HCT116 (cell line): ENCODE measurements around the gene LRP1B. TPM values are rescaled to one million over a fixed set of nuclear protein-coding genes. Genes with fewer than 3 reads are reported as not detected.

Experiments used
- ATAC-seq: fragments of 200-7000 bp; cut with Tn5 transposase; 2 replicates; pipeline ENCODE4 v1.9.1; 2020; ENCODE audit warnings: mild to moderate bottlenecking, moderate library complexity
- BruUV-seq: library from RNA; stranded (reverse); fragments of 400-500 nt; replicated peaks from 2 replicates; lab custom pipeline; 2021; lab: Mats Ljungman, UMichigan
- CTCF ChIA-PET: fragments of 300-600 bp; sonication (Branson Sonifier 250); formaldehyde crosslinking; loops from one replicate; lab custom pipeline; 2021; ENCODE audit warnings: antibody characterized with exemption; lab: Charles Lee
- POLR2A ChIA-PET: fragments of 300-600, 350-600 bp; sonication (Branson Sonifier 250); formaldehyde crosslinking; loops from one replicate; lab custom pipeline; 2021; ENCODE audit warnings: antibody characterized with exemption; lab: Charles Lee
- RAD21 ChIA-PET, 2 experiments: fragments of 300-600 bp; sonication (Branson Sonifier 250); formaldehyde crosslinking; loops; one replicate each; lab custom pipeline; 2023; ENCODE audit warnings: low total read pairs in 2 of 2; ENCODE audit not compliant: uncharacterized antibody in 2 of 2, unreplicated experiment in 2 of 2, low non-redundant PET in 1 of 2; lab: Charles Lee
- DNase-seq: peaks from one replicate; pipeline ENCODE4 v3.0.0-alpha.2; 2010; ENCODE audit warnings: low read depth, low spot score
- H2AFZ ChIP-seq: fragments of 200-600 bp; shearing (Covaris generic), sonication (generic); 2 replicates; pipeline ENCODE4 v1.6.1; 2017; ENCODE audit warnings: low read depth, mixed run types, mixed read lengths, antibody characterized with exemption, low read length; ENCODE audit not compliant: poor library complexity, severe bottlenecking
- H3K27ac ChIP-seq: 2 replicates; pipeline ENCODE4 v1.5.1; 2012; ENCODE audit warnings: low read depth, low read length
- H3K27me3 ChIP-seq: fragments of 200-600 bp; sonication (generic); 2 replicates; pipeline ENCODE4 v1.6.1; 2016; ENCODE audit warnings: mixed run types, low read length, mixed read lengths; ENCODE audit not compliant: insufficient read depth
- H3K36me3 ChIP-seq, 2 experiments: fragments of 200-500 bp in 1 of 2; fragments of 200-600 bp in 1 of 2; sonication (Bioruptor generic) in 1 of 2; sonication (generic) in 1 of 2; 2 replicates each; pipeline versions ENCODE4 v1.5.1 to v1.6.1; 2014 to 2016; ENCODE audit warnings: low read length in 2 of 2, inconsistent platforms in 1 of 2, mixed read lengths in 1 of 2, mixed run types in 1 of 2; ENCODE audit not compliant: insufficient read depth in 2 of 2, control insufficient read depth in 1 of 2
- H3K4me1 ChIP-seq, 2 experiments: fragments of 200-600 bp in 1 of 2; sonication (generic) in 1 of 2; 2 replicates each; pipeline versions ENCODE4 v1.5.1 to v1.6.1; 2012 to 2017; ENCODE audit warnings: low read length in 2 of 2, inconsistent platforms in 1 of 2, mild to moderate bottlenecking in 1 of 2, mixed read lengths in 1 of 2, mixed run types in 1 of 2, moderate library complexity in 1 of 2; ENCODE audit not compliant: insufficient read depth in 2 of 2, control insufficient read depth in 1 of 2
- H3K4me2 ChIP-seq: fragments of 200-600 bp; sonication (generic); 2 replicates; pipeline ENCODE4 v1.6.1; 2017; ENCODE audit warnings: mixed run types, low read length, mixed read lengths
- H3K4me3 ChIP-seq, 2 experiments: fragments of 200-600 bp in 1 of 2; sonication (generic) in 1 of 2; replicated peaks in 1 of 2; 2 replicates each; pipeline ENCODE4 v1.5.1; 2011 to 2016; ENCODE audit warnings: low read length in 2 of 2, control low read depth in 1 of 2, low read depth in 1 of 2, mild to moderate bottlenecking in 1 of 2, mixed read lengths in 1 of 2, mixed run types in 1 of 2
- H3K79me2 ChIP-seq: fragments of 200-600 bp; sonication (generic); 2 replicates; pipeline ENCODE4 v1.6.1; 2017; ENCODE audit warnings: mild to moderate bottlenecking, mixed run types, low read length, moderate library complexity, mixed read lengths; ENCODE audit not compliant: insufficient read depth
- H3K9ac ChIP-seq: fragments of 200-600 bp; sonication (generic); 2 replicates; pipeline ENCODE4 v1.6.1; 2016; ENCODE audit warnings: low read length, mixed read lengths
- H3K9me2 ChIP-seq: fragments of 200-600 bp; sonication (generic), shearing (Covaris generic); 2 replicates; pipeline ENCODE4 v1.6.1; 2017; ENCODE audit warnings: mixed run types, mild to moderate bottlenecking, moderate library complexity; ENCODE audit not compliant: insufficient read depth
- H3K9me3 ChIP-seq, 2 experiments: fragments of 200-500 bp in 1 of 2; fragments of 200-600 bp in 1 of 2; sonication (Bioruptor generic) in 1 of 2; sonication (generic) in 1 of 2; 2 replicates each; pipeline ENCODE4 v1.6.1; 2014 to 2017; ENCODE audit warnings: low read length in 2 of 2, mixed read lengths in 2 of 2, inconsistent platforms in 1 of 2, low read depth in 1 of 2, mild to moderate bottlenecking in 1 of 2, mixed run types in 1 of 2, moderate library complexity in 1 of 2; ENCODE audit not compliant: control insufficient read depth in 1 of 2, insufficient read depth in 1 of 2
- H4K20me1 ChIP-seq: fragments of 200-600 bp; sonication (generic), shearing (Covaris generic); 2 replicates; pipeline ENCODE4 v1.6.1; 2017; ENCODE audit warnings: mixed run types, mild to moderate bottlenecking, moderate library complexity; ENCODE audit not compliant: insufficient read depth
- CBX3 ChIP-seq: IDR thresholded peaks from 2 replicates; pipeline ENCODE4 v1.6.1; 2012; ENCODE audit warnings: low read depth
- EGR1 ChIP-seq: IDR thresholded peaks from 2 replicates; pipeline ENCODE4 v1.6.1; 2012; ENCODE audit warnings: low read depth
- EZH2 ChIP-seq: fragments of 200-600 bp; sonication (generic); IDR thresholded peaks from 2 replicates; pipeline ENCODE4 v1.6.1; 2017; ENCODE audit warnings: antibody characterized with exemption, mixed run types
- FOSL1 ChIP-seq: IDR thresholded peaks from 2 replicates; pipeline ENCODE4 v1.6.1; 2012; ENCODE audit warnings: low read depth
- POLR2A ChIP-seq: IDR thresholded peaks from 2 replicates; pipeline ENCODE4 v1.7.0; 2011; ENCODE audit warnings: borderline replicate concordance; ENCODE audit not compliant: insufficient read depth, insufficient read length; ENCODE audit errors: extremely low read depth
- POLR2AphosphoS5 ChIP-seq: IDR thresholded peaks from 2 replicates; pipeline ENCODE4 v1.6.1; 2011; ENCODE audit warnings: mild to moderate bottlenecking, low read depth, low read length, moderate library complexity
- RAD21 ChIP-seq: IDR thresholded peaks from 2 replicates; pipeline ENCODE4 v1.6.1; 2012; ENCODE audit warnings: low read depth, mild to moderate bottlenecking
- SIN3A ChIP-seq: IDR thresholded peaks from 2 replicates; pipeline ENCODE4 v1.6.1; 2012; ENCODE audit warnings: low read depth
- SP1 ChIP-seq: IDR thresholded peaks from 2 replicates; pipeline ENCODE4 v1.6.1; 2012; ENCODE audit warnings: low read depth
- TCF7L2 ChIP-seq: IDR thresholded peaks from 2 replicates; pipeline ENCODE4 v1.7.0; 2011; ENCODE audit warnings: borderline replicate concordance, inconsistent platforms; ENCODE audit not compliant: insufficient read depth, insufficient read length; ENCODE audit errors: extremely low read depth
- YY1 ChIP-seq: IDR thresholded peaks from 2 replicates; pipeline ENCODE4 v1.6.1; 2011; ENCODE audit warnings: low read length, low read depth, moderate library complexity, mild to moderate bottlenecking; ENCODE audit not compliant: insufficient replicate concordance; ENCODE audit errors: extremely low read depth
- ZFX ChIP-seq: fragments of 450-650 bp; IDR thresholded peaks from 2 replicates; pipeline ENCODE4 v1.6.1; 2017
- ZNF274 ChIP-seq: fragments of 200-500 bp; sonication (Bioruptor generic); IDR thresholded peaks from 2 replicates; pipeline ENCODE4 v1.6.1; 2014; ENCODE audit warnings: mild to moderate bottlenecking, low read depth, low read length, inconsistent platforms
- intact Hi-C: fragments of 100-400 bp; cut with micrococcal nuclease; formaldehyde crosslinking; loops from 2 replicates; pipeline ENCODE4 v1.10.0; 2022
- total RNA-seq: library from RNA; stranded (reverse); gene quantifications from one replicate; pipeline ENCODE4 v1.2.1, GENCODE V29; 2021; ENCODE audit not compliant: unreplicated experiment
- TF ChIP-seq, protein P1 (sequence below), 3 experiments: fragments of 200-600 bp in 1 of 3; sonication (generic) in 1 of 3; IDR thresholded peaks in 2 of 3; conservative IDR thresholded peaks in 1 of 3; 2 replicates each; pipeline ENCODE4 v1.5.1; 2012 to 2017; ENCODE audit warnings: low read depth in 2 of 3, low read length in 2 of 3, antibody characterized with exemption in 1 of 3, borderline replicate concordance in 1 of 3, control low read depth in 1 of 3, mild to moderate bottlenecking in 1 of 3, mixed read lengths in 1 of 3, mixed run types in 1 of 3, moderate library complexity in 1 of 3; ENCODE audit not compliant: insufficient read depth in 1 of 3
- TF ChIP-seq, protein P2 (sequence below): IDR thresholded peaks from 2 replicates; pipeline ENCODE4 v1.6.1; 2012

Gene LRP1B
- total RNA-seq, 1 experiment from 2014 or later = 0.34 TPM

DNA sequence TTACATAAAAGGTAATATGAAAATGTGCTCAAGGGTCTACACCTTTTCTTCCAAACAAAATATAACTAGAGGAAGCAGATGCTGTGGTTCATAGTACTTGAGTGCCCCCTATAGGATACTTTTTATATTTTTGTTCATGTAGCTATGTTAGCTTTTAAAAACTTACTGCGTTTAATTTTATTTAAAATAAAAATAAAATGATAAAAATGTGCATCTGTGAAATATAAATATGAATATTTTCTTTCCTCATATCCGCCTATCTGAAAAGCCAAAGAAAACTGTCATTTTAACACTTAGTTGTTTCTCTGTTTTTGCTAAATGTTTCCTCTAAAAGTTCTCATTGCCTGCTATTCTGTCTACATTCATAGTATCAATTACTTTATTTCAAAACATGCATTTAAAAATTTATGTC is 9.6 kb upstream of the LRP1B start:
- no peak overlapping the region for H3K9ac ChIP-seq
- ATAC-seq (peak; percentile 58; the same call in 1 of the 2 replicates), DNase-seq (peak; percentile 19)
- no peak overlapping the region for H3K4me3 ChIP-seq
- H3K9me3 ChIP-seq = no peaks in the 10 kb centered on the region
- H3K36me3 ChIP-seq = no peaks in the 10 kb centered on the region
- BruUV-seq = no TSS peak
- ChIA-PET RAD21 (interaction anchor here (1.4 kb wide), 2 partner anchors 585 to 1277 kb away, joined by 3 to 5 read pairs; no protein-coding TSS in a partner anchor), CTCF (interaction anchor here (0.8 to 2.7 kb wide), 12 partner anchors 8 to 1554 kb away, joined by 3 to 12 read pairs (median 4); no protein-coding TSS in a partner anchor), POLR2A (no interaction called here)
- no peak overlapping the region for H3K27ac ChIP-seq
- no peak overlapping the region for H3K4me2 ChIP-seq
- TF ChIP-seq RAD21 = peak; percentile 77
- no peak for TF ChIP-seq TCF7L2
- TF ChIP-seq, protein P1, sequence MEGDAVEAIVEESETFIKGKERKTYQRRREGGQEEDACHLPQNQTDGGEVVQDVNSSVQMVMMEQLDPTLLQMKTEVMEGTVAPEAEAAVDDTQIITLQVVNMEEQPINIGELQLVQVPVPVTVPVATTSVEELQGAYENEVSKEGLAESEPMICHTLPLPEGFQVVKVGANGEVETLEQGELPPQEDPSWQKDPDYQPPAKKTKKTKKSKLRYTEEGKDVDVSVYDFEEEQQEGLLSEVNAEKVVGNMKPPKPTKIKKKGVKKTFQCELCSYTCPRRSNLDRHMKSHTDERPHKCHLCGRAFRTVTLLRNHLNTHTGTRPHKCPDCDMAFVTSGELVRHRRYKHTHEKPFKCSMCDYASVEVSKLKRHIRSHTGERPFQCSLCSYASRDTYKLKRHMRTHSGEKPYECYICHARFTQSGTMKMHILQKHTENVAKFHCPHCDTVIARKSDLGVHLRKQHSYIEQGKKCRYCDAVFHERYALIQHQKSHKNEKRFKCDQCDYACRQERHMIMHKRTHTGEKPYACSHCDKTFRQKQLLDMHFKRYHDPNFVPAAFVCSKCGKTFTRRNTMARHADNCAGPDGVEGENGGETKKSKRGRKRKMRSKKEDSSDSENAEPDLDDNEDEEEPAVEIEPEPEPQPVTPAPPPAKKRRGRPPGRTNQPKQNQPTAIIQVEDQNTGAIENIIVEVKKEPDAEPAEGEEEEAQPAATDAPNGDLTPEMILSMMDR (IDR thresholded peaks at IDR 0.05 in 2 of 3, conservative IDR thresholded peaks at IDR 0.05 in 1 of 3; ENCODE audit: borderline replicate concordance in 1 of 3, insufficient read depth in 1 of 3, low read depth in 2 of 3, low read length in 2 of 3) = peak; percentile 37 to 62 (median 44); a peak in 4 of 6 replicates
- TF ChIP-seq FOSL1 = no peak
- TF ChIP-seq SP1 = no peak
- H4K20me1 ChIP-seq = no peaks in the 10 kb centered on the region
- no peaks in the 10 kb centered on the region for H3K9me2 ChIP-seq
- H3K4me1 ChIP-seq = no peaks in the 10 kb centered on the region
- H3K79me2 ChIP-seq = no peaks in the 10 kb centered on the region
- peak overlapping the region; percentile 52 for H2AFZ ChIP-seq
- no peaks in the 10 kb centered on the region for H3K27me3 ChIP-seq
- intact Hi-C loops = no loop called here

DNA sequence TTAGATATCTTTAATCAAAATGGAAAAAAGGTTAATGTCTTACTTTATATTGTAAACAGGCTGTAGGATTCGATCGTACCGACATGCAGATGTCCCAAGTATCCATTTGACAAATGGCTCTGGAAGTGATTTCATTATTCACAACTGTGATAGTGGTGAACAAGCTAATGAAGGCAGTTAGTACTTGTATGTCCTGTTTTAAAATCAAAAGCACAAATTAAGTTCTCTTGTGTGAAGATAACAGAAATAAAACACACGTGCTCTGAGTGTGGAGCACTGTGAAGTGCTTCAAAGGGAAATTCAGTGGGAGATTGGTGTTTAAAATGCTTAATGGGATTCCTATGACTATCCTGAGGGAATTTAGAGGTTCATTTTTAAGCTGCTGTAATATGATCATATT is 8.6 kb upstream of the LRP1B start:
- no TSS peak for BruUV-seq
- H2AFZ ChIP-seq = peak overlapping the region; percentile 20
- intact Hi-C loops = no loop called here
- no peak overlapping the region for H3K27ac ChIP-seq
- no peaks in the 10 kb centered on the region for H3K4me1 ChIP-seq
- no peak overlapping the region for H3K4me3 ChIP-seq
- H4K20me1 ChIP-seq = no peaks in the 10 kb centered on the region
- no peak for TF ChIP-seq FOSL1
- TF ChIP-seq CBX3 = no peak
- TF ChIP-seq, protein P2, sequence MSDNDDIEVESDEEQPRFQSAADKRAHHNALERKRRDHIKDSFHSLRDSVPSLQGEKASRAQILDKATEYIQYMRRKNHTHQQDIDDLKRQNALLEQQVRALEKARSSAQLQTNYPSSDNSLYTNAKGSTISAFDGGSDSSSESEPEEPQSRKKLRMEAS = no peak
- TF ChIP-seq ZFX = no peak
- no peak for TF ChIP-seq POLR2AphosphoS5
- no peak for TF ChIP-seq YY1
- TF ChIP-seq SIN3A = no peak
- no peak for TF ChIP-seq EGR1
- TF ChIP-seq POLR2A = no peak
- no peak for TF ChIP-seq EZH2
- no peak for TF ChIP-seq ZNF274
- RAD21 ChIA-PET = interaction anchor here (1.4 kb wide), 2 partner anchors 584 to 1276 kb away, joined by 3 to 5 read pairs; no protein-coding TSS in a partner anchor
- no peak for DNase-seq
- H3K79me2 ChIP-seq = no peaks in the 10 kb centered on the region
- CTCF ChIA-PET = interaction anchor here (0.7 to 2.7 kb wide), 5 partner anchors 16 to 1331 kb away, joined by 3 to 12 read pairs (median 10); no protein-coding TSS in a partner anchor
- no peaks in the 10 kb centered on the region for H3K36me3 ChIP-seq
- no peak for ATAC-seq
- no peaks in the 10 kb centered on the region for H3K9me3 ChIP-seq
- POLR2A ChIA-PET = no interaction called here
- no peak overlapping the region for H3K9ac ChIP-seq
- H3K4me2 ChIP-seq = no peak overlapping the region
- H3K9me2 ChIP-seq = no peaks in the 10 kb centered on the region
- no peaks in the 10 kb centered on the region for H3K27me3 ChIP-seq
